DMS153 treated with DMSO at 0.1 percent for 48 hours (cell line): Measurements from ENCODE around the gene ASF1A.
"Not testable (repeated sequence)": the region's sequence is repeated elsewhere in the genome, so short reads cannot be mapped to it uniquely, and the experiment has no call there.

Source experiments
- DNase-seq: peaks from one replicate; lab custom pipeline; 2025; ENCODE audit not compliant: unreplicated experiment; lab: John Stamatoyannopoulos, UW

Gene ASF1A

GRCh38 chr6:118893807-118894424 is at the start of gene ASF1A:
ASF1A (plus strand) TSS chr6:118894152; CDS start chr6:118894414, 262 bp downstream.
- peak; percentile 97 for DNase-seq

GRCh38 chr6:118844915-118845314 is 49.0 kb upstream of the ASF1A start:
- no peak for DNase-seq

GRCh38 chr6:118853408-118853807 is 40.5 kb upstream of the ASF1A start:
- no peak for DNase-seq

- DNase-seq: no peak
Measured at GRCh38 chr6:118856301-118856700, 37.7 kb upstream of the ASF1A start.

- DNase-seq: no peak
Measured at GRCh38 chr6:118859517-118860064, 34.4 kb upstream of the ASF1A start.

- no peak for DNase-seq
Measured at GRCh38 chr6:118860363-118860762, 33.6 kb upstream of the ASF1A start.

- no peak for DNase-seq
Measured at GRCh38 chr6:118860880-118861279, 33.1 kb upstream of the ASF1A start.

GRCh38 chr6:118862443-118862842 is 31.5 kb upstream of the ASF1A start:
- DNase-seq: no peak

GRCh38 chr6:118864341-118865099 is 29.4 kb upstream of the ASF1A start:
- no peak for DNase-seq

GRCh38 chr6:118865100-118865391 is 28.9 kb upstream of the ASF1A start:
- DNase-seq: no peak

- DNase-seq: no peak
Measured at GRCh38 chr6:118867181-118867580, 26.8 kb upstream of the ASF1A start.

- not testable (repeated sequence) for DNase-seq
Measured at GRCh38 chr6:118868901-118869300, 25.1 kb upstream of the ASF1A start.

- DNase-seq: no peak
Measured at GRCh38 chr6:118869350-118869749, 24.6 kb upstream of the ASF1A start.

- DNase-seq: no peak
Measured at GRCh38 chr6:118869894-118870589, 23.9 kb upstream of the ASF1A start.

GRCh38 chr6:118871331-118871730 is 22.6 kb upstream of the ASF1A start:
- no peak for DNase-seq

- no peak for DNase-seq
Measured at GRCh38 chr6:118872318-118872717, 21.6 kb upstream of the ASF1A start.

- DNase-seq: no peak
Measured at GRCh38 chr6:118872726-118873125, 21.2 kb upstream of the ASF1A start.

GRCh38 chr6:118873239-118873638 is 20.7 kb upstream of the ASF1A start:
- no peak for DNase-seq

- DNase-seq: peak; percentile 92
Measured at GRCh38 chr6:118875672-118876071, 18.3 kb upstream of the ASF1A start.

GRCh38 chr6:118876198-118876597 is 17.8 kb upstream of the ASF1A start:
- DNase-seq: peak; percentile 56

- DNase-seq: no peak
Measured at GRCh38 chr6:118876814-118877213, 17.1 kb upstream of the ASF1A start.

- no peak for DNase-seq
Measured at GRCh38 chr6:118877806-118878205, 16.1 kb upstream of the ASF1A start.
